ENCODE measurements around the gene SFTPD.
A peak's percentile ranks its signal among the peaks of the same experiment; 100 is the strongest.

Gene SFTPD

DNA sequence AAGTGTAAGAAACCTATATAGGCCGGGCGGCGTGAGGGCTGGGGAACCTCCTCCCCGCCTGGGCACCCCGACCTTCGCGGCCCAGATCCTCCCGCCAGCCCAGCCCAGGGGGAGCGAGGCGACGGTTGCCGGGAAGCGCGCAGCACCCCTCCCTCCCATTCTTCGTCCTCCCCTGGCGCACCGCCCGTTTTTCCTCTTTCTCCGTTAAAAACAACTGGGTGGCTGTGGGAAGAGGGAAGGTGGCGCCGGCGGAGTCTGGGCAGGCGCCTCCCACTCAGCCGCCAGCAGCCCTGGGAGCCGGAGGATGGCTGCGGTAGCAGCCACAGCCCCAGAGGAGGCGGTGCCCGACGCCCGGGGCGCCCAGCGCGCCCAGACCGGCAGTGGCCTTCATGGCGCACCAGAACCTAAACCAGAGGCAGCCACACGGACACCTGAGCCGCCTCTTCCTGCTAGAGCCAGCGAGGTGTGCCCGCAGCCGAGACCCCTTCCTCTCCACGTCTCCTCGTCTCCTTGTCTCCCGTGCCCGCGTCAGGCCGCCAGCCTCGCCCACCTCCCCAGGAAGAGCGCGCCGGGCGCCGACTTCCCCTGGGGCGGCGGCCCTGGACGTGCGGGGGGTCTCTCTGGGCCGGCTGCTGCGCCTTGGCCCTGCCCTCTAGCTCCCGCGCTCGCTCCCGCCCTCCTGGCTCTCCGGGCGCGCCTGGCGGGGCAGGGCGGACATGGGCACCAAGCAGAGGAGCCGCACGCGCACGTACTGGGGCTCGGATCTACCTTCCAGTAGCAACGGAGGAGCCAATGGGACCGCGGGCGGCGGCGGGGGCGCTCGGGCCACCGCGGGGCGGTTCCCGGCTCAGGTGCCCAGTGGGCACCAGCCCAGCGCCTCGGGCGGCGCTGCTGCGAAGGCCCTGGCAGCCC is 32.8 kb upstream of the SFTPD start:
- H3K36me3 ChIP-seq (ENCODE audit: control insufficient read depth, insufficient read depth, low read length), result no peaks in the 10 kb centered on the region

DNA sequence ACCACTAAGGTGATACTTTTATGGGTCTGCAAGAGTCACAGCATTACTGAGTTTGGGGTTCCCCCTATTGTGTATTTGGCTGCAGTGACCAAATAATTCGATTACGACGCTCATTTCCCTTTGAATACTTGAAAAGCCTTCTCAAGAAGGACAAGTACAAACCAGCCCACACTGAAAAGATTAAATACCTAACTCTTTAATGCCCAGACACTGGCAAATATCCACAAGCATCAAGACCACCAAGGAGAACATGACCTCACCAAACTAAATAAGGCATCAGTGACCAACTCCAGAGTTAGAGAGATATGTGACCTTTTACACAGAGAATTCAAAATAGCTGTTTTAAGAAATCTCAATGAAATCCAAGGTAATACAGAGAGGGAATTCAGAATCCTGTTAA is 31.8 kb upstream of the SFTPD start:
- H3K27ac ChIP-seq (ENCODE audit: insufficient read depth, low read depth, low read length, poor library complexity, severe bottlenecking), result no peak overlapping the region
- H3K4me1 ChIP-seq (ENCODE audit: control insufficient read depth, insufficient read depth, low read length), result no peaks in the 10 kb centered on the region
- peaks cover 47% of the 10 kb centered on the region for H3K27me3 ChIP-seq (ENCODE audit: control insufficient read depth, insufficient read depth, low read length, poor library complexity, severe bottlenecking)
- no peaks in the 10 kb centered on the region for H3K36me3 ChIP-seq (ENCODE audit: control insufficient read depth, insufficient read depth, low read length)
- H3K4me3 ChIP-seq (ENCODE audit: insufficient read depth, low read depth, low read length), result no peak overlapping the region
- 89 to 91% methylated on average over 3 of the region's 3 CpGs for WGBS, 2 experiments
- no peaks in the 10 kb centered on the region for H3K9me3 ChIP-seq (ENCODE audit: control insufficient read depth, low read length)

More for the DNA sequence above, 32.8 kb upstream of the SFTPD start:
- H3K27me3 ChIP-seq (ENCODE audit: control insufficient read depth, insufficient read depth, low read length, poor library complexity, severe bottlenecking), result peaks cover 51% of the 10 kb centered on the region
- H3K4me3 ChIP-seq (ENCODE audit: insufficient read depth, low read depth, low read length), result peak overlapping the region; percentile 42
- H3K4me1 ChIP-seq (ENCODE audit: control insufficient read depth, insufficient read depth, low read length), result no peaks in the 10 kb centered on the region
- 1% methylated on average over 89 of the region's 89 CpGs for WGBS, 2 experiments
- no peak overlapping the region for H3K27ac ChIP-seq (ENCODE audit: insufficient read depth, low read depth, low read length, poor library complexity, severe bottlenecking)
- no peaks in the 10 kb centered on the region for H3K9me3 ChIP-seq (ENCODE audit: control insufficient read depth, low read length)

DNA sequence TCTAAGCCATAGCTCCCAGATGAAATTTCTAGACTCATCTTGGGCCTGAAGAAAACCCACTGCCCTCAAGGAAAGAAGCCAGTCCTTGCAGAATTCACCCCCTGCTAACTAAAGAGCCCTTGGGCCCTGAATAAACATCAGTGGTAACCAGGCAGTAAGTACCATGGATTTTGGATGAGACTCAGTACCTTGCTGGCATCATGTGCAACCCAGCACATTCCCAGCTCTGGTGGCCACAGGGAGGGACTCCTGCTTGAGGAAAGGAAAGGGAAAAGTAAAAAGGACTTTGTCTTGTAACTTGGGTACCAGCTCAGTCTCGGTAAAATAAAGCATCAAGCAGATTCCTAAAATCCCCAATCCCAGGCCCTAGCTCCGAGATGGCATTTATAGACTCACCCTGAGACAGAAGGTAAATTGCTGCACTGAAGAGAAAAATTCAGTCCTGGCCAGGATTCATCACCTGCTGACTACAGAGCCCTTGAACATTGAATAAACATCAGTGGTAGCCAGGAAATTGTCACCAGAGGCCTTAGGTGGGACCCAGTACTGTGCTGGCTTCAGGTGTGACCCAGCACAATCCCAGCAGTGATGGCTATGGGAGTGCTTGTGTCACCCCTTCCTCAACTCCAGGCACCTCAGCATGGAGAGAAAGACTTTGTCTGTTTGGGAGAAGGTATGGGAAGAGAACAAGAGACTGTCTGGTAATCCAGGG is 31.2 kb upstream of the SFTPD start:
- WGBS, 2 experiments, result 84 to 88% methylated on average over 2 of the region's 2 CpGs
- no peaks in the 10 kb centered on the region for H3K36me3 ChIP-seq (ENCODE audit: control insufficient read depth, insufficient read depth, low read length)
- no peaks in the 10 kb centered on the region for H3K4me1 ChIP-seq (ENCODE audit: control insufficient read depth, insufficient read depth, low read length)
- no peak overlapping the region for H3K27ac ChIP-seq (ENCODE audit: insufficient read depth, low read depth, low read length, poor library complexity, severe bottlenecking)
- H3K4me3 ChIP-seq (ENCODE audit: insufficient read depth, low read depth, low read length), result no peak overlapping the region
- no peaks in the 10 kb centered on the region for H3K9me3 ChIP-seq (ENCODE audit: control insufficient read depth, low read length)
- peaks cover 47% of the 10 kb centered on the region for H3K27me3 ChIP-seq (ENCODE audit: control insufficient read depth, insufficient read depth, low read length, poor library complexity, severe bottlenecking)

DNA sequence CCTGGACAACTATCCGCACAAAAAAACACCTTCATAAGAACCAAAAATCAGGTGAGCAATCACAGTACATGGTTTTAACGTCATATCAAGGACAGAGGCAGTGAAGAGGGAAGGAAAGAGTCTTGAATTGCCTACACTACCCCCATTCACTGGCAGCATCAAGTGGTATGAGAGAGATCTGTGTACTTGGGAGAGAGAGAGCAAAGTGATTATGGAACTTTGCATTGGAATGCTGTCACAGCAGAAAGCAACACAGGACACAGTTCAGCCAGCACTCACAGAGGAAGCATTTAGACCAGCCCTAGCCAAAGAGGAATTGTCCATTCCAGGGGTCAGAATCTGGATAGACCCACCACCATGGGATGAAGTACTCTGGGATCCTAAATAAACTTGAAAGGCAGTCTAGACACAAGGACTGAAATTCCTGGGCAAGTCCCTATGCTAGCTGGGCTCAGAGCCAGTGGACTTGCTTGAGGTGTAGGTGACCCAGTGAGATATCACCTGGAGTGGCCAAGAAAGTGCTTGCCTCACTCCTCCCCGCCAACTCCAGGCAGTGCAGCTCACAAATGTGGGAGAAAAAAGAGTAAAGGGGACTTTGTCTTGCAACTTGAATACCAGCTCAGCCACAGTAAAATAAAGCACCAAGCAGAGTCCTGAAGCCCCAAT is 30.5 kb upstream of the SFTPD start:
- no peaks in the 10 kb centered on the region for H3K36me3 ChIP-seq (ENCODE audit: control insufficient read depth, insufficient read depth, low read length)
- H3K27ac ChIP-seq (ENCODE audit: insufficient read depth, low read depth, low read length, poor library complexity, severe bottlenecking), result no peak overlapping the region
- no peak overlapping the region for H3K4me3 ChIP-seq (ENCODE audit: insufficient read depth, low read depth, low read length)
- peaks cover 47% of the 10 kb centered on the region for H3K27me3 ChIP-seq (ENCODE audit: control insufficient read depth, insufficient read depth, low read length, poor library complexity, severe bottlenecking)
- no peaks in the 10 kb centered on the region for H3K4me1 ChIP-seq (ENCODE audit: control insufficient read depth, insufficient read depth, low read length)
- WGBS, 2 experiments, result 50 to 62% methylated on average over 2 to 3 of the region's 3 CpGs
- H3K9me3 ChIP-seq (ENCODE audit: control insufficient read depth, low read length), result no peaks in the 10 kb centered on the region

DNA sequence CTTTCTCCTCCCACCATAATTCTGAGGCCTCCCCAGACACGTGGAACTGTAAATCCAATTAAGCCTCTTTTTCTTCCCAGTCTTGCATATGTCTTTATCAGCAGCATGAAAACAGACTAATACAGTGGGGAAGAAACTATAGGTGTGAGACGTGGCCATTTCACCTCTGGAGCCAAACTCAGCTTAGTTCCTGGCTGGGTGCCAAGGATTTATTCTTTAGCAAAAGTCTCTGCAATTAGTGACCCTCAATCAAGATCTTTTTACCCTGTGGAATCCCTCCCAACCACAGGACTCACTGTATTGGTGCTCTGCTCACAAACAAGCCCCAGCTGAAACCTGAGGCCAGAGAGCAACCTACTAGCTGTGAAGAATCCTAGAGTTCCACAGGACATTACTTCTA is 28.1 kb upstream of the SFTPD start:
- Histone ChIP-seq H3K36me3 (ENCODE audit: control insufficient read depth, insufficient read depth, low read length) (no peaks in the 10 kb centered on the region), H3K27ac (ENCODE audit: insufficient read depth, low read depth, low read length, poor library complexity, severe bottlenecking) (no peak overlapping the region), H3K9me3 (ENCODE audit: control insufficient read depth, low read length) (no peaks in the 10 kb centered on the region), H3K4me1 (ENCODE audit: control insufficient read depth, insufficient read depth, low read length) (no peaks in the 10 kb centered on the region), H3K4me3 (ENCODE audit: insufficient read depth, low read depth, low read length) (no peak overlapping the region), H3K27me3 (ENCODE audit: control insufficient read depth, insufficient read depth, low read length, poor library complexity, severe bottlenecking) (peaks cover 28% of the 10 kb centered on the region)
- 74 to 84% methylated on average over 2 of the region's 2 CpGs for WGBS, 2 experiments

DNA sequence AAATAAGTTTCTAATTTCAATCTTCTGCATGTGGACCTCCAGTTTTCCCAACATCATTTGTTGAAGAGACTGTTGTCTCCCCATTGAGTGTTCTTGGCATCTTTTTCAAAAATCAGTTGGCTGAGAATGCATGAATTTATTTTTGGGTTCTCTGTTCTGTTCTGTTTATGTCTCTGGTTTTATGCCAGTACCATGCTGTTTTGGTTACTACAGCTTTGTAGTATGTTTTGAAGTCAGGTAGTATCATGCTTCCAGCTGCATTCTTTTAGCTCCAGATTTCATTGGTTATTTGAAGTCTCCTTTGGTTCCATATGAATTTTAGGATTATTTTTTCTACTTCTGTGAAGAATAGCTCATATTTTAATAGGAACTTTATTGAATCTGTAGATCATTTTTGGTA is 21.2 kb upstream of the SFTPD start:
- no peaks in the 10 kb centered on the region for H3K9me3 ChIP-seq (ENCODE audit: control insufficient read depth, low read length)
- no peaks in the 10 kb centered on the region for H3K4me1 ChIP-seq (ENCODE audit: control insufficient read depth, insufficient read depth, low read length)
- H3K27ac ChIP-seq (ENCODE audit: insufficient read depth, low read depth, low read length, poor library complexity, severe bottlenecking), result no peak overlapping the region
- H3K4me3 ChIP-seq (ENCODE audit: insufficient read depth, low read depth, low read length), result no peak overlapping the region
- H3K36me3 ChIP-seq (ENCODE audit: control insufficient read depth, insufficient read depth, low read length), result no peaks in the 10 kb centered on the region
- no peaks in the 10 kb centered on the region for H3K27me3 ChIP-seq (ENCODE audit: control insufficient read depth, insufficient read depth, low read length, poor library complexity, severe bottlenecking)

DNA sequence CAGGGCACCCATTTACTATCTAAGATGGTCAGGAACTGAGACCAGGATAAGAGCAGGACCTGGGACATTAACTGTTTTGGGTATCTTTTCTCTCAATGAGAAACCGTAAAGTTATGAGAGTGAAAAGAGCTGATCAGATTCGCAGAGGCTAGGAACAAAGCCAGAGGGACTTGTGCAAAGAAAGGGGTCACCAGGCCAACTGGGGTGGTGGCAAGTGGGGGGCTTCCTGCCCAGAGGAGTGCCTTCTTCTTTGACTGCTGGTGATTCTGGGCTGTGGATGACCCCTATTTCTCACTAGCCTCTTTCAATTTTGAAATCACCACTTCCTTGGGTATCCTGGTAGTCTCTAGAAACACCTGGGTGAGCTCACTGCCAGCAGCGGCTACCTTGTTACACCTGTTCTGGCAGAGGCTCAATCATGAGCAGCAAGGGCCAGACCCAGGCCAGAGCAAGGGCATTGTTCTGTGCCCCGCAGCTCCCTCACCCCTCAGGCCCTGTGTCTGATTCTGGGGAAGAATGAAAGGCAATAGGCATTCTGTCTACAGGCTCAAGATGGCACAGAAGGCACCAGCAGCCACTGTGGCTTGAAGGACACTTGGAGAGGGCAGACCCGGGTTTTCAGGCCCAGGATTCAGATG is 999 bp downstream of the SFTPD start:
- Histone ChIP-seq H3K36me3 (ENCODE audit: control insufficient read depth, insufficient read depth, low read length) (no peaks in the 10 kb centered on the region), H3K27ac (ENCODE audit: insufficient read depth, low read depth, low read length, poor library complexity, severe bottlenecking) (no peak overlapping the region), H3K4me1 (ENCODE audit: control insufficient read depth, insufficient read depth, low read length) (no peaks in the 10 kb centered on the region), H3K9me3 (ENCODE audit: control insufficient read depth, low read length) (no peaks in the 10 kb centered on the region), H3K4me3 (ENCODE audit: insufficient read depth, low read depth, low read length) (no peak overlapping the region), H3K27me3 (ENCODE audit: control insufficient read depth, insufficient read depth, low read length, poor library complexity, severe bottlenecking) (no peaks in the 10 kb centered on the region)
- WGBS, 2 experiments, result 90 to 94% methylated on average over 5 of the region's 5 CpGs

DNA sequence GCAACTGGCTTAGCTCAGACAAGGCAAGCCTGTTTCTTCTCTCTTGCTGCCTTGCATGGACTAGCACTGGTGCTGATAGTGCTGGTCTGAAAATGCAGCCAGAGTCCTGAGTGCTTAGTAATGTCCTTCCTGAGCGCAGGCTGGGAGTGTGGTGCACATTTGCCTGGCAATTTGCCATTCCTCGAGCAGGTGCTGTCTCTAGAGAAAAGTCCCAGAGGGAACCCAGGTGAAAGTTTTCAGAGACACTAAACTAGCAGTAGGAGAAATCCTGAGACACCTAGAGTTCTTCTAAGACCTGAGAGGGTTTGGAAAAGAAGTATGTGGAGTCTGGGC is 1.9 kb downstream of the SFTPD start:
- H3K27me3 ChIP-seq (ENCODE audit: control insufficient read depth, insufficient read depth, low read length, poor library complexity, severe bottlenecking), result no peaks in the 10 kb centered on the region
- no peaks in the 10 kb centered on the region for H3K9me3 ChIP-seq (ENCODE audit: control insufficient read depth, low read length)
- WGBS, 2 experiments, result 92 to 96% methylated on average over 2 of the region's 2 CpGs
- no peaks in the 10 kb centered on the region for H3K4me1 ChIP-seq (ENCODE audit: control insufficient read depth, insufficient read depth, low read length)
- H3K36me3 ChIP-seq (ENCODE audit: control insufficient read depth, insufficient read depth, low read length), result no peaks in the 10 kb centered on the region
- H3K4me3 ChIP-seq (ENCODE audit: insufficient read depth, low read depth, low read length), result no peak overlapping the region
- no peak overlapping the region for H3K27ac ChIP-seq (ENCODE audit: insufficient read depth, low read depth, low read length, poor library complexity, severe bottlenecking)

DNA sequence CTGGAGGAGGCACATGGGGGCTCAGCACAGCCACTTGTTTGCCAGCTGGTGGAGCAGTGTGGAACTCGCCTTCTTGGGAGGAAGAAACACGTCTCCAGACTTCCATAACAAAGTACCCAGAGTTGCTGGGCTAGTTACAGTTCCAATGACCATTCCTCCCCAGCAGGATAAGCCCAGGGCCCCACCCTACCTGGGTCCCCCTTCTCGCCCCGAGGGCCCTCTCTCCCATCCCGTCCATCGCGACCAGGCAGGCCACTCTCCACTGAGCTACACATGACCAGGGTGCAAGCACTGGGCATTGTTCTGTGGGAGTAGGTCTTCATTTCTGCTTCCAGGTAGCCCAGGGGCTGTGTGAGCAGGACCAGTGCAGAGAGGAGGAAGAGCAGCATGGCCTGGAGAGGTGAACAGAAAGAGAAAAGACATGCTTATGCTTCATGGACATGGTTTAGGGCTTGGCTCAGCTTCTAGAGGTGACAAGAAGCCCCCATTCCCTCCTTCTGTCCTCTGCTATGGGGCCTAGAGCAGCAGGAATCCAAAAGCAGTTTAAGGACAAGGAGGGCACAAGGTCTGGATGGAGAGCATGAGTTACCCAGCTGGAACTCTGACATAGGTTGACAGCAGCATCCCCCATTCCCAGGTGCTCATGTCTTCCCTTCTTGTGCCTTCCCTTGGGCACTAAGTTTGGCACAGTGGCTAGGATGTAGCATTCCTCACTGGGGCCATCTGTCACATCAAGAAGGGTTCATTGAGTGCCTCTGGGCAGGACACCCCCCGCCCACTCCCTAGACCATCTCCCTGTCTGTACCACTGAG is 2.4 kb downstream of the SFTPD start:
- H3K4me1 ChIP-seq (ENCODE audit: control insufficient read depth, insufficient read depth, low read length), result no peaks in the 10 kb centered on the region
- no peak overlapping the region for H3K4me3 ChIP-seq (ENCODE audit: insufficient read depth, low read depth, low read length)
- H3K27ac ChIP-seq (ENCODE audit: insufficient read depth, low read depth, low read length, poor library complexity, severe bottlenecking), result no peak overlapping the region
- H3K9me3 ChIP-seq (ENCODE audit: control insufficient read depth, low read length), result no peaks in the 10 kb centered on the region
- no peaks in the 10 kb centered on the region for H3K36me3 ChIP-seq (ENCODE audit: control insufficient read depth, insufficient read depth, low read length)
- 89 to 90% methylated on average over 8 of the region's 8 CpGs for WGBS, 2 experiments
- H3K27me3 ChIP-seq (ENCODE audit: control insufficient read depth, insufficient read depth, low read length, poor library complexity, severe bottlenecking), result no peaks in the 10 kb centered on the region

All from ectodermal cell (in vitro differentiated cells).